SK-N-MC (cell line): Measurements from ENCODE around the gene MMAB.

Experiments used
- FOXP2 ChIP-seq: optimal IDR thresholded peaks from 2 replicates; pipeline ENCODE3; 2011; ENCODE audit warnings: mild to moderate bottlenecking, moderate library complexity; ENCODE audit not compliant: insufficient read depth; ENCODE audit errors: extremely low read length, control extremely low read depth
- POLR2AphosphoS5 ChIP-seq: IDR thresholded peaks from 2 replicates; pipeline ENCODE4 v1.6.1; 2012; ENCODE audit warnings: mild to moderate bottlenecking, low read depth, low read length, borderline replicate concordance

DNA sequence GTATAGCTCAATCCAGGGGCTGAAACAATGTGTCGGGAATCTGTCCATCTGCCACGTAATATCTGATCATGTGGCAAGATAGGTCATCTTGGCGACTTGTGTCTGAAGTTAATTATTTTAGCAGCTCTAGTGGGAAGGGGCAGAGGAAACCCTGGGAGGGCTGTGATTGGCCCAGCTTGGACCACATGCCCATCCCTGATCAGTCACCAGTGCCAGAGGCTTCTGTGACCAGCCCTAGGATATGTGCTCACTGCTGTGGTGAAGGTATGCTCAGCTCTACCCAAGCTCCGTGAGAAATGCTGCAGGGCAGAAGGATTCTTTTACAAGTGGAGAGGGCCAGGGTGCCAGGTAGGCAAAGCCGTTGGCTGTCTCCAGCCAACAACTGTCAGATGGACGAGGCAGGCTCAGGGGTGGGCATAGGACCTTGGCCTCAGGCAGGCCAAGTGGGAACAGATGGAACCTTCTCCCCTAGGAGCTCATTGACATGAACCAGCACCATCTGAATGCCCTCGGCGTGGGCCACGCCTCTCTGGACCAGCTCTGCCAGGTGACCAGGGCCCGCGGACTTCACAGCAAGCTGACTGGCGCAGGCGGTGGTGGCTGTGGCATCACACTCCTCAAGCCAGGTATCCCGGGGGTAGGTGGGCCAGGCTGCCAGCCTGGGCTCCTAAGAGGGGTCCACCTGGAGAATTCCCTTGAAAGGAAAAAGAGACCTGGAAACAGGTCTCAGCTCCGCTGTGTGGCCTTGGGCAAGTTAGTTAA lies 21.4 kb upstream of the MMAB start:
- no peak for TF ChIP-seq POLR2AphosphoS5
- no peak for TF ChIP-seq FOXP2
